AG09309 (cell line): ENCODE results near the gene TTYH2.

ENCODE experiments used
- DNase-seq: peaks from one replicate; pipeline ENCODE4 v3.0.0-alpha.2; 2010; ENCODE audit warnings: low read depth
- H3K4me3 ChIP-seq: 2 replicates; pipeline ENCODE4 v1.5.1; 2011; ENCODE audit warnings: mild to moderate bottlenecking, low read depth, low read length, moderate library complexity; ENCODE audit not compliant: control insufficient read depth
- TF ChIP-seq, protein P1 (sequence below): IDR thresholded peaks from 2 replicates; pipeline ENCODE4 v1.5.1; 2011; ENCODE audit warnings: mild to moderate bottlenecking, low read depth, low read length, inconsistent platforms; ENCODE audit not compliant: insufficient read depth, control insufficient read depth; ENCODE audit errors: missing control alignments

The TTYH2 gene

DNA sequence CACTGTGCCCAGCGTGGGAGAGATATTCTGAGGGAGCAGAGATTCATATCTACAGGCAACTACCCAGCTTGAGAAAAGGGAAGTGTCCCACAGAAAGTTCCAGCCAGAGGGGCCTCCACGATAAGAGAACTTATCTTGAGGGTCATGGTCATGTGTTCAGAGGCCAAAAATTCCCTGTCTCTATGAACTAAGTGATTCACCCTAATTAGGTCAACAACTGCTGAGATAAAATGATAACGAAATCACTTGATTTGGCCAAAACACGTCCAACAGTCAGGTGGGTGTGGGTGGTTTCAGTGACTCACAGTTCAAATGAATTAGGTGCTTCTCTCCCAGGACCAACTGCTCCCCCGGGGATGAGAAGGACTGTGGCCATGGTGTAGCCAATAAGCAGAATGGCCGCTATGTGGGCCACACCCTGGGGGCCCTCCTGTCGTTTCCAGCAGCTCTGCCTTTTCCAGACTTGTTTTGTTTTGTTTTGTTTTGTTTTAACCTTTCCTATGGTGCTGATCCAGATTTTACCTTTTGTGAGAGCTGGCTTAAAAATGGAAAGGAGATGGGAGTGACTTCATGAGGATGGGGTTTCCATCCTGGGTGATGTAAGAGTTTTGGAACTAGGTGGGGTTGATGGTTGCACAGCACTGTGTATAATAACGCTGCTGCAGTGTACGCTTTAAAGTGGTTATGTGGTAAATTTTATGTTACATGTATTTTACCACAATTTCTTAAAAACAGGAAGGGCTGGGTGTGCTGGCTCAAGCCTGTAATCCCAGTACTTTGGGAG is 69.4 kb downstream of the TTYH2 start:
- DNase-seq: no peak
- TF ChIP-seq, protein P1, sequence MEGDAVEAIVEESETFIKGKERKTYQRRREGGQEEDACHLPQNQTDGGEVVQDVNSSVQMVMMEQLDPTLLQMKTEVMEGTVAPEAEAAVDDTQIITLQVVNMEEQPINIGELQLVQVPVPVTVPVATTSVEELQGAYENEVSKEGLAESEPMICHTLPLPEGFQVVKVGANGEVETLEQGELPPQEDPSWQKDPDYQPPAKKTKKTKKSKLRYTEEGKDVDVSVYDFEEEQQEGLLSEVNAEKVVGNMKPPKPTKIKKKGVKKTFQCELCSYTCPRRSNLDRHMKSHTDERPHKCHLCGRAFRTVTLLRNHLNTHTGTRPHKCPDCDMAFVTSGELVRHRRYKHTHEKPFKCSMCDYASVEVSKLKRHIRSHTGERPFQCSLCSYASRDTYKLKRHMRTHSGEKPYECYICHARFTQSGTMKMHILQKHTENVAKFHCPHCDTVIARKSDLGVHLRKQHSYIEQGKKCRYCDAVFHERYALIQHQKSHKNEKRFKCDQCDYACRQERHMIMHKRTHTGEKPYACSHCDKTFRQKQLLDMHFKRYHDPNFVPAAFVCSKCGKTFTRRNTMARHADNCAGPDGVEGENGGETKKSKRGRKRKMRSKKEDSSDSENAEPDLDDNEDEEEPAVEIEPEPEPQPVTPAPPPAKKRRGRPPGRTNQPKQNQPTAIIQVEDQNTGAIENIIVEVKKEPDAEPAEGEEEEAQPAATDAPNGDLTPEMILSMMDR: no peak
- H3K4me3 ChIP-seq: no peak overlapping the region

GRCh38 chr17:74283371-74283673 is 70.0 kb downstream of the TTYH2 start:
- DNase-seq: no peak
- no peak overlapping the region for H3K4me3 ChIP-seq
- TF ChIP-seq, protein P1: no peak

DNA sequence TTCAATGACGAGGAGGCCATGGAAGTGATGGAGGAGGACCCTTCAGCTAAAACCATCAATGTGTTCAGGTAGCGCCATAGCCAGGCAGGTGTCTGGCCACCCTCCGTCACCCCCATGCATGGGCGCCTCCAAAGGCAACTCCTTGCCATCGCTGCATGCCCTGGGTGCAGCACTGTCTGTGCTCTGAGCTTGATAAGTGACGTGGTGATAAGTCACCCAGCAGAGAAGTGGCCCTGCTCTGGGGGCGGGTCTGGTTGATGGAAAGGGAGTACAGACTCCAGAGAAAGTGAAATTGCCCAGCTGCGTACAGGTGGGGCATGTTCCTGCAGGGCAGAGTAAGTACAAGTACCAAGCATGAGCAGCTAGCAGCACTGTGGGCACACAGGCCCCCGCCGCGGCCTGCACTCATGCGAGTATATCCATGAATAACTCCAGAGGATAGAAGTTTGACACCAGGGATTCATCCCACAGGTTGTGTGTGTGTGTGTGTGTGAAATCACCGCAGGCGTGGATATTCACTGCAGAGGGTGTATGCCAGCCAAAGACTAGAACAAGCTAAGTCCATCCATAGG is 73.7 kb downstream of the TTYH2 start:
- DNase-seq: no peak
- TF ChIP-seq, protein P1: no peak
- H3K4me3 ChIP-seq: no peak overlapping the region

DNA sequence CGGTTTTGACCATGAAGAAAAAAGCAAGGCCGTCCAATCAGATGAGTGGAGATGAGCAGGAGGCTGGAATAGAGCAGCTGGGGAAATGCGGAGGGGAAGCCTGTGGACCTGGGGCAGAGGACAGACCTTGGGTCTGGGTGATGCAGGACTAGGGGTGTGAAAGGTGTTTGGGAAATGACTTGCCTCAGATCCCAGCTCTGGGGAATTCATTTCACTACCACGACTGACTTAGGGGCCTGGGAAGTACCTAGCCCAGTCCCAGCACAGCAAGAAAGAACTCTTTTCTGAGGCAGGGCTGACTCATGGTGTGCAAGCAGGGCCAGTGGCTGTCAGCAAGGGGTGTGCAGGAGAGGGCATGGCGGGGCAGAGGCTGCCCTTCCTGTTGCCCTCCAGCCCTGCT is 75.4 kb downstream of the TTYH2 start:
- TF ChIP-seq, protein P1: no peak
- no peak overlapping the region for H3K4me3 ChIP-seq
- no peak for DNase-seq

DNA sequence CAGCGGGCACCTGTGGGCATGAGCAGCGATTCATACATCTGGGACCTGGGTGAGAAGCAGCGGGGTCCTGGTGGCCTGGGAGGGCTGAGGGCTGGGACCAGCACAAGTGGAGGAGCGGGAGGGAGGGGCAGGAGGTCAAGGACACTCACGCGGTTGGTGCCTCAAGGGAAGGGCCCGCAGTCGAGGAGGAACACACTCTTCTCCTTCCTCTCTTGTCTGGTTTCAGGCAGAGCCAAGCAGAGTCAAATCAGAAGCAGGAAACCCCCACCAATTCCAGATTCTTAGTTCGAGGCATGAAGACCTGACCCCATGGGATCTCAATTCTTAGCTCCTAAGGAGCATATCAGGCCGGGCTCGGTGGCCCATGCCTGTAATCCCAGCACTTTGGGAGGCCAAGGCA is 76.3 kb downstream of the TTYH2 start:
- no peak for DNase-seq
- H3K4me3 ChIP-seq: no peak overlapping the region
- TF ChIP-seq, protein P1: no peak

DNA sequence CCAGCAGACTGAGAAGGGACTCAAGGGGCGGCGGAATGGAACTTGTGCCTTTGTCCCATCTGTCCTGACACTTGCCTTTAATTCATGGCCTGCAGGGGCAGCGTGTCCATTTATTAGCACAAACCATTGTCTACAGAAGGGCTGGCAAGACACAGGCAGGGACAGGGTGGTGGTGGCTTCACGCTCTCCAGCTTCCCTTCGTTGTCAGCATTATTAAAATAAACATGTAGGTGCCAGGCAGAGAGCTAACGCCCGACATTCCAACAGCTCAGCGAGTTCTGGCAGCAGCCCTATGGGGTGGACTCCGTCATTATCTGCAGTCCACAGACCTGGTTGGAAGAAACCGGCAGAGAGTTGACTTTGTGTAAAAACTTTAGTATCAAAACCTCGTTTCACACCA is 77.0 kb downstream of the TTYH2 start:
- TF ChIP-seq, protein P1: no peak
- DNase-seq: no peak
- no peak overlapping the region for H3K4me3 ChIP-seq

DNA sequence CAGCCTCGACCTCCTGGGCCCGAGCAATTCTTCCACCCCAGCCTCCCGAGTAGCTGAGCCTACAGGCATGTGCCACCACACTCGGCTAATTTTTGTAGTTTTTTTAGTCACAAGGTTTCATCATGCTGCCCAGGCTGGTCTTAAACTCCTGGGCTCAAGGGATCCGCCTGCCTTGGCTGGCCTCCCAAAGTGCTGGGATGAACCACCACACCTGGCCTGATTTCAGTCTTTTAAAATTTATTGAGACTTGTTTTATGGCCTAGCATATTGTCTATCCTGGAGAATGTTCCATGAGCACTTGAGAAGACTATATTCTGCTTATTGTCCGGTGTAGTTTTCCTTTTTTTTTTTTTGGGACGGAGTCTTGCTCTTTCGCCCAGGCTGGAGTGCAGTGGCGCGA is 79.1 kb downstream of the TTYH2 start:
- no peak for DNase-seq
- TF ChIP-seq, protein P1: no peak
- H3K4me3 ChIP-seq: no peak overlapping the region
